ENCODE results near the gene TDG.

Gene TDG

GRCh38 chr12:103965590-103966504 lies at the start of gene TDG:
Gene TDG, plus strand, starts transcription at chr12:103965872. Its CDS starts 166 bp downstream, at chr12:103966038.
- DNase-seq: peak; percentile 98

- DNase-seq: no peak
These were observed 47.8 kb upstream of the TDG start for GRCh38 chr12:103917873-103918272.

GRCh38 chr12:103924761-103925641 lies 40.7 kb upstream of the TDG start:
- no peak for DNase-seq

- peak; percentile 66 for DNase-seq
These were observed 37.0 kb upstream of the TDG start for GRCh38 chr12:103928682-103929045.

GRCh38 chr12:103929046-103929783 lies 36.5 kb upstream of the TDG start:
- peak; percentile 89 for DNase-seq

GRCh38 chr12:103929784-103930033 lies 36.0 kb upstream of the TDG start:
- no peak for DNase-seq

- peak; percentile 100 for DNase-seq
These were observed 35.5 kb upstream of the TDG start, which contains the start of gene HSP90B1 for GRCh38 chr12:103930034-103930786. Gene HSP90B1, plus strand, starts transcription at chr12:103930410. Its CDS starts 106 bp downstream, at chr12:103930516.

GRCh38 chr12:103930787-103931735 lies 34.6 kb upstream of the TDG start:
- DNase-seq: peak; percentile 29

GRCh38 chr12:103933237-103933636 lies 32.4 kb upstream of the TDG start:
- no peak for DNase-seq

GRCh38 chr12:103936679-103937078 lies 29.0 kb upstream of the TDG start:
- DNase-seq: no peak

- DNase-seq: no peak
These were observed 20.7 kb upstream of the TDG start for GRCh38 chr12:103944964-103945363.

- DNase-seq: no peak
These were observed 17.7 kb upstream of the TDG start for GRCh38 chr12:103947871-103948555.

GRCh38 chr12:103948746-103949406 lies 16.8 kb upstream of the TDG start:
- no peak for DNase-seq

- DNase-seq: no peak
These were observed 13.2 kb upstream of the TDG start for GRCh38 chr12:103952497-103952896.

- DNase-seq: no peak
These were observed 9.7 kb upstream of the TDG start for GRCh38 chr12:103955811-103956508.

GRCh38 chr12:103956509-103957027 lies 9.1 kb upstream of the TDG start:
- no peak for DNase-seq

- DNase-seq: no peak
These were observed 7.7 kb upstream of the TDG start for GRCh38 chr12:103957865-103958388.

- DNase-seq: no peak
These were observed 7.1 kb upstream of the TDG start for GRCh38 chr12:103958621-103959020.

Data from CD4-positive, alpha-beta T cell treated with Interleukin-15 for 1 hour (primary cell).